ENCODE measurements around the gene CUX1.

The CUX1 gene

GRCh38 chr7:102266541-102266940 is 449.1 kb downstream of the CUX1 start:
- POLR2A ChIA-PET, result no interaction called here
- Histone ChIP-seq H3K27ac (ENCODE audit: extremely low read depth, low read depth, low read length) (no peak overlapping the region), H3K4me1 (ENCODE audit: control insufficient read depth, insufficient read depth, low read length) (no peaks in the 10 kb centered on the region), H3K4me3 (ENCODE audit: low read depth, low read length) (no peak overlapping the region), H3K9me3 (ENCODE audit: control insufficient read depth, insufficient read depth, low read depth, low read length) (no peaks in the 10 kb centered on the region), H3K36me3 (ENCODE audit: control insufficient read depth in 2 of 2, insufficient read depth in 1 of 2, low read length in 2 of 2) (no peaks in the 10 kb centered on the region)
- CTCF ChIA-PET, result no interaction called here
- TF ChIP-seq ZNF791 (tag by site-specific recombination; IDR thresholded peaks at IDR 0.05) (no peak), ZNF19 (tag by site-specific recombination; IDR thresholded peaks at IDR 0.05; ENCODE audit: low read depth) (no peak), ZBTB8A (tag by site-specific recombination; IDR thresholded peaks at IDR 0.05) (no peak), ZNF600 (tag by site-specific recombination; IDR thresholded peaks at IDR 0.05) (no peak), PRDM10 (tag by site-specific recombination; IDR thresholded peaks at IDR 0.05) (no peak), ZNF280D (tag by site-specific recombination; IDR thresholded peaks at IDR 0.05) (no peak), KLF1 (tag by site-specific recombination; IDR thresholded peaks at IDR 0.05) (no peak)

DNA sequence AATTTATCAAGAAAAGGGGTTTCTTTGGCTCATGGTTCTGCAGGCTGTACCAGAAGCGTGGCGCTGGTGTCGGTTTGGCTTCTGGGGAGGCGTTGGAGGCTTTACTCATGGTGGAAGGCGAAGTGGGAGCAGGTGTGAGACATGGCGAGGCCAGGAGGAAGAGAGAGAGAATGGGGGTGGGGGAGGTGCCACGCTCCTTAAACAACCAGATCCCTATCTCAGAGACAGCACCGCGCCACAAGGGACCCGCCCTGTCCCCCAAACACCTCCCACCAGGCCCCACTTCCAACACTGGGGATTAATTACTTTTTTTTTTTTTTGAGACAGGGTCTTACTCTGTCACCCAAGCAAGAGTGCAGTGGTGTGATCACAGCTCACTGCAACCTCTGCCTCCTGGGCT is 451.2 kb downstream of the CUX1 start:
- ChIA-PET CTCF (interaction anchor here (0.6 to 5.0 kb wide), 3 partner anchors 81 to 760 kb away, joined by 3 to 27 read pairs (median 3); no protein-coding TSS in a partner anchor), POLR2A (interaction anchor here (0.6 kb wide), 2 partner anchors 22 to 1474 kb away, joined by 3 read pairs; no protein-coding TSS in a partner anchor)
- H3K9me3 ChIP-seq (ENCODE audit: control insufficient read depth, insufficient read depth, low read depth, low read length), result no peaks in the 10 kb centered on the region
- no peak for TF ChIP-seq ZSCAN23 (tag by site-specific recombination; IDR thresholded peaks at IDR 0.05)
- no peak for TF ChIP-seq ZNF146 (tag by site-specific recombination; IDR thresholded peaks at IDR 0.05)
- TF ChIP-seq KLF16 (tag by site-specific recombination; IDR thresholded peaks at IDR 0.05), result no peak
- TF ChIP-seq ZNF202 (tag by site-specific recombination; IDR thresholded peaks at IDR 0.05; ENCODE audit: borderline replicate concordance), result no peak
- no peak for TF ChIP-seq ZNF677 (tag by site-specific recombination; IDR thresholded peaks at IDR 0.05)
- TF ChIP-seq, protein P1, sequence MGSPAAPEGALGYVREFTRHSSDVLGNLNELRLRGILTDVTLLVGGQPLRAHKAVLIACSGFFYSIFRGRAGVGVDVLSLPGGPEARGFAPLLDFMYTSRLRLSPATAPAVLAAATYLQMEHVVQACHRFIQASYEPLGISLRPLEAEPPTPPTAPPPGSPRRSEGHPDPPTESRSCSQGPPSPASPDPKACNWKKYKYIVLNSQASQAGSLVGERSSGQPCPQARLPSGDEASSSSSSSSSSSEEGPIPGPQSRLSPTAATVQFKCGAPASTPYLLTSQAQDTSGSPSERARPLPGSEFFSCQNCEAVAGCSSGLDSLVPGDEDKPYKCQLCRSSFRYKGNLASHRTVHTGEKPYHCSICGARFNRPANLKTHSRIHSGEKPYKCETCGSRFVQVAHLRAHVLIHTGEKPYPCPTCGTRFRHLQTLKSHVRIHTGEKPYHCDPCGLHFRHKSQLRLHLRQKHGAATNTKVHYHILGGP (tag by site-specific recombination; IDR thresholded peaks at IDR 0.05), result no peak
- no peak for TF ChIP-seq EGR2 (tag by site-specific recombination; IDR thresholded peaks at IDR 0.05; ENCODE audit: low read depth)
- TF ChIP-seq IKZF3 (tag by site-specific recombination; IDR thresholded peaks at IDR 0.05), result no peak
- no peak for TF ChIP-seq KLF7 (tag by site-specific recombination; IDR thresholded peaks at IDR 0.05; ENCODE audit: borderline replicate concordance)
- no peak for TF ChIP-seq ZNF624 (tag by site-specific recombination; IDR thresholded peaks at IDR 0.05)
- no peak for TF ChIP-seq ZNF530 (tag by site-specific recombination; IDR thresholded peaks at IDR 0.05; ENCODE audit: low read depth)
- no peak for TF ChIP-seq ZFP41 (tag by site-specific recombination; IDR thresholded peaks at IDR 0.05; ENCODE audit: borderline replicate concordance)
- no peak for TF ChIP-seq ZNF426 (tag by site-specific recombination; IDR thresholded peaks at IDR 0.05)
- no peak for TF ChIP-seq ZNF610 (tag by site-specific recombination; IDR thresholded peaks at IDR 0.05; ENCODE audit: borderline replicate concordance)
- H3K27ac ChIP-seq (ENCODE audit: extremely low read depth, low read depth, low read length), result no peak overlapping the region
- no peaks in the 10 kb centered on the region for H3K4me1 ChIP-seq (ENCODE audit: control insufficient read depth, insufficient read depth, low read length)
- no peak overlapping the region for H3K4me3 ChIP-seq (ENCODE audit: low read depth, low read length)
- no peaks in the 10 kb centered on the region for H3K36me3 ChIP-seq (ENCODE audit: control insufficient read depth in 2 of 2, insufficient read depth in 1 of 2, low read length in 2 of 2)
